Cortex of kidney (tissue), 1 donor: ENCODE measurements around the gene VASN.
"Not testable (repeated sequence)": the region's sequence is repeated elsewhere in the genome, so short reads cannot be mapped to it uniquely, and the experiment has no call there.

Source experiments
- DNase-seq: peaks from one replicate; lab custom pipeline; 2025; lab: John Stamatoyannopoulos, UW

Gene VASN

GRCh38 chr16:4385066-4385788 lies 13.6 kb downstream of the VASN start:
- DNase-seq, result no peak

GRCh38 chr16:4385789-4386450 lies 14.3 kb downstream of the VASN start:
- no peak for DNase-seq

GRCh38 chr16:4386451-4386805 lies 14.8 kb downstream of the VASN start:
- DNase-seq, result no peak

GRCh38 chr16:4386951-4387565 lies 15.4 kb downstream of the VASN start:
- no peak for DNase-seq

- DNase-seq, result no peak
Observed at GRCh38 chr16:4387781-4388180, 16.1 kb downstream of the VASN start.

- DNase-seq, result no peak
Observed at GRCh38 chr16:4388271-4389021, 16.8 kb downstream of the VASN start.

- no peak for DNase-seq
Observed at GRCh38 chr16:4389051-4389955, 17.7 kb downstream of the VASN start.

GRCh38 chr16:4390266-4391260 lies 18.9 kb downstream of the VASN start:
- DNase-seq, result no peak

GRCh38 chr16:4391631-4392381 lies 20.2 kb downstream of the VASN start:
- DNase-seq, result no peak

- DNase-seq, result no peak
Observed at GRCh38 chr16:4392382-4393239, 21.0 kb downstream of the VASN start.

- DNase-seq, result no peak
Observed at GRCh38 chr16:4393240-4393600, 21.6 kb downstream of the VASN start.

- not testable (repeated sequence) for DNase-seq
Observed at GRCh38 chr16:4393850-4394249, 22.2 kb downstream of the VASN start.

- no peak for DNase-seq
Observed at GRCh38 chr16:4395055-4395726, 23.5 kb downstream of the VASN start.

- DNase-seq, result no peak
Observed at GRCh38 chr16:4399001-4399730, 27.5 kb downstream of the VASN start.

GRCh38 chr16:4401094-4401501 lies 29.4 kb downstream of the VASN start:
- DNase-seq, result no peak

GRCh38 chr16:4401510-4401909 lies 29.9 kb downstream of the VASN start:
- no peak for DNase-seq

- no peak for DNase-seq
Observed at GRCh38 chr16:4402439-4403132, 30.9 kb downstream of the VASN start.
